ENCODE results near the gene FARP2.
"Not testable (repeated sequence)": the region's sequence is repeated elsewhere in the genome, so short reads cannot be mapped to it uniquely, and the experiment has no call there.

Gene FARP2

GRCh38 chr2:241413501-241413900 is 57.4 kb downstream of the FARP2 start:
- not testable (repeated sequence) for DNase-seq

DNA sequence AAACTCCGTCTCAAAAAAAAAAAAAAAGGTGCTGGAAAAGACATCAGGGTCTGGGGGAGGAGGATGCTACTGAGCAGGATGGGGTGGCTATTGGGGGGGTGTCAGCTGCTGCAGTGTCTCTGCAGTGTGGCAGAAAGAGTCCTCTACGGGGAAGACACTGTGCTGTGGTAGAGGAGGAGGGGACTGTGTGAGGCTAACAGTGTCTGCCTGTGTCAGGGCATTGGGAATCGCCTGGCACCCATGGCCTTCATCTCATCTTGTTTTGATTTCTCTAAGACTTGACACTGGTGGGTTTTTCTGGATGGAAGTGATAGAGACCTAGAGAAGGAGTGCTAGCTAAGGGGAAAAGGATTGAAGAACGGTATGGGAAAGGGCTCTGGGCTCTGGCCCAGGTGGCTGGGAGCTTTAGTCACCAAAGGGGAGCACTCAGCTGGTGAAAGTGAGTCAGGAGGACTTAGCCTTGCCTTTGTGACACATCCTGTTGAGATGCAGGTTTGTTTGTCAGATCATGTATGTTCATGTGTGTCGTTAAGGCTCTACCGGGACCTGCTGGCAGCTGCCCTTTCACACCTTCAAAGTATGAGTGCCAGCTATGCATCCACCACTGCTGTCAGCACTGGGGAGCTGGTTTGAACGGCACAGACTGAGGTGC is 58.0 kb downstream of the FARP2 start:
- DNase-seq, result no peak

GRCh38 chr2:241415196-241415595 is 59.1 kb downstream of the FARP2 start:
- no peak for DNase-seq

DNA sequence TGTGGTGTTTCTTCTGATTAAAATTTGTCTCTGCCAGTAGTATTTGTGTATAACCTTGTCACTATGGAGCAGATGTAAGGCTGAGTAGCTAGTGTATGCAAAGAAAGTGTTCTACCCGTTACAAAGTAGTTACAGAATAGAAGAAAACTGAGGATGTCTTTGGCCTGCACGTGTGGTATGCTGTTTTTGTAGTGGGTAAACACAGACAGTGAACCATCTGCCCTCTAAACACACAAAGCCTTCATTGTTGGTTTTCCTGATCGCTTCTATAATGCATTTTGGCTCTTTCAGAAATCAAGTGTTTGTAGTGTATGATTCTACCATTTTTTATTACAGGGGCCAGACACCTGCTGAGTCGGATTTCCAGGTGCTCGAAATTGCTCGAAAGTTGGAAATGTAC is 61.5 kb downstream of the FARP2 start:
- DNase-seq, result no peak

GRCh38 chr2:241421330-241421729 is 65.2 kb downstream of the FARP2 start:
- no peak for DNase-seq

- not testable (repeated sequence) for DNase-seq
Observed at GRCh38 chr2:241421942-241422341, 65.9 kb downstream of the FARP2 start.

DNA sequence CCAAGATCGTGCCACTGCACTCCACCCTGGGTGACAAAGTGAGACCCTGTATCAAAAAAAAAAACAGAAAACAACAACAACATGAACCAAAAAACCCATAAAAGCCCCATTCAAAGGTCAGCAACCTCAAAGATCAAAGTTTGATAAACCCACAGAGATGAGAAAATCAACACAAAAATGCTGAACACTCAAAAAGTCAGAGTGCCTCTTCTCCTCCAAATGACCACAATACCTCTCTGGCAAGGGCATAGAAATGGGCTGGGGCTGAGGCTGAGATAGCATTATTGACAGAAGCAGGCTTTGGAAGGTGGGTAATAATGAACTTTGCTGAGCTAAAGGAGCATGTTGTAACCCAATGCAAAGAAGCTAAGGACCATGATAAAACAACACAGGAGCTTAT is 66.3 kb downstream of the FARP2 start:
- DNase-seq, result no peak

GRCh38 chr2:241423489-241423888 is 67.4 kb downstream of the FARP2 start:
- DNase-seq, result not testable (repeated sequence)

GRCh38 chr2:241425368-241425767 is 69.3 kb downstream of the FARP2 start:
- DNase-seq, result no peak

- DNase-seq, result no peak
Observed at GRCh38 chr2:241430178-241430577, 74.1 kb downstream of the FARP2 start.

- DNase-seq, result no peak
Observed at GRCh38 chr2:241432824-241433448, 76.9 kb downstream of the FARP2 start.

DNA sequence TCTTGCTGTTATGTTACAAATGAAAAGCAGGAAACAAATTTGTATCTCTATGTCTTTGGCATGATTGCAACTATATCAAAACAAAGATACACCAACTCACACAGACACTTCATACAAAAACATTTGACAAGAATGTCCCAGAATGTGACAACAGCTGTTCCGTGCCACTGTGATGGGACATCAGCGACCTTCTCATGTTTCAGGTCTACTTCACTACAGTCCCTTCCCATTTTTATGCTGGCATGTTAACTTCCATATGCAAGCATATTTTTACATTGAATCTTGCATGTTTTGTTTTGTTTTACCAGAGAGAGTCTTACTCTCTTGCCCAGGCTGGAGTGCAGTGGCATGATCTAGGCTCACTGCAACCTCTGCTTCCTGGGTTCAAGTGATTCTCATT is 81.1 kb downstream of the FARP2 start:
- no peak for DNase-seq

DNA sequence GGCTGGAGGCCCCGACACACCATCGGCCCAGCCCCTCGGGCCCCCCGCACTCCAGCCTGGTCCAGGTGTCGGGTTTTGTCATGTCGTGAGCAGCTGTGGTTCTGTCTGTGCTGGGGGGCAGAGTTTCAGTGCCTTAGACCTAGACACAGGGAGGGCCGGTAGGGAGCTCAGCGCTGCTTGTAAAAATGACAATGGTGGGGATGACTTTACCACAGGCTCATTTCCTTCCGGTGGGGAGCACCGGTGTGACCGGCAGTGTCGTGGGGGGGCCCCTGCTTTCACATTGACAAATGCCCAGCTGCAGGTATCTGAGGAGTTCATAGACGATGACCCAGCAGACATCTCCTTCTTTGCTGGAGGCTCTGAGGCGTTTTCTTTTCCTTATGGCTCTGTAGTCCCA is 85.4 kb downstream of the FARP2 start:
- no peak for DNase-seq

GRCh38 chr2:241443486-241444223 is 87.6 kb downstream of the FARP2 start:
- peak; percentile 96 for DNase-seq

DNA sequence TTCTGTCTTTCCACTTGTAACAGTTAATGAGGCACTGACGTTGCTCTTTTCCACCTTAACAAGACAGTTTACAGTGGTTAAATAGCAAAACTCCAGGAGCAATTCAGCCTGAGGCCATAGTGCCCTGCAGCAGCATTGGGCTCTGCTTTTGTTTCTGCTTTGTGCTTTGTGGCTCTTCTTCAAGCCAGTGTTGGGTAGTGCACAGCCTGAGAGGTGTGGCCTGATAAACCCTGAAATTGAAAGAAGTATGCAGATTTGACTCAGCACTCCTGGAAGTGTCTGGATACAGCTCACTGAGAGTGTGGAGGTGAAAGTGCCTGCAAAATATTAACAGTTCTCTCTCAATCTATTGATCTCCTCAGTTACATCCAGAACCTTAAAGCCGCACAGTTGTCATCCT is 89.3 kb downstream of the FARP2 start:
- peak; percentile 81 for DNase-seq

DNA sequence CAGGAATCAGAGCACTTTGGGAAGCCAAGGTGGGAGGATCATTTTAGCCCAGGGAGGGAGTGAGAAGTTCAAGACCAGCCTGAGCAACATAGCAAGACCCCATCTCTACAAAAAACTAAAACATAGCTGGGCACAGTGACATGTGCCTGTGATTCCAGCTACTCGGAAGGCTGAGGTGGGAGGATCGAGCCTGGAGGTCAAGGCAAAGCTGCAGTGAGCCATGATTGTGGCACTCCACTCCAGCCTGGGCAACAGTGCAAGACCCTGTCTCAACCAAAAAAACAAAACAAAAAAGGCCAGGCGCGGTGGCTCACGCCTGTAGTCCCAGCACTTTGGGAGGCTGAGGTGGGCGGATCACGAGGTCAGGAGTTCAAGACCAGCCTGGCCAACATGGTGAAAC is 94.0 kb downstream of the FARP2 start:
- DNase-seq, result not testable (repeated sequence)

GRCh38 chr2:241451840-241452506 is 95.9 kb downstream of the FARP2 start:
- DNase-seq, result no peak

DNA sequence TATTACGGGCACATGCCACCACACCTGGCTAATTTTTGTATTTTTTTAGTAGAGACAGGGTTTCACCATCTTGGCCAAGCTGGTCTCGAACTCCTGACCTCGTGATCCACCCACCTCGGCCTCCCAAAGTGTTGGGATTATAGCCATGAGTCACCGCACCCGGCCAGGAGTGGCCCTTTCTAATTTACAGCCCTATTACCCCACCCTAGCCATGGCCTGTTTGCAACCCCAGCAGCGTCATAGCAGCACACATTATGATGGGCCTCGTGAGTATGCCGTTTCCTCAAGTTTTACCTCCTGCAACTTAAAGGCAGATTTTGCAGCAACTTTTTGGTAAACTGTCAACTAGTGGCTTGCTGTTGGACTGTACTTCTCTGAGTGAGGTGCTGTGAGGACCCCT is 97.8 kb downstream of the FARP2 start:
- not testable (repeated sequence) for DNase-seq

- no peak for DNase-seq
Observed at GRCh38 chr2:241454837-241455485, 98.9 kb downstream of the FARP2 start.

DNA sequence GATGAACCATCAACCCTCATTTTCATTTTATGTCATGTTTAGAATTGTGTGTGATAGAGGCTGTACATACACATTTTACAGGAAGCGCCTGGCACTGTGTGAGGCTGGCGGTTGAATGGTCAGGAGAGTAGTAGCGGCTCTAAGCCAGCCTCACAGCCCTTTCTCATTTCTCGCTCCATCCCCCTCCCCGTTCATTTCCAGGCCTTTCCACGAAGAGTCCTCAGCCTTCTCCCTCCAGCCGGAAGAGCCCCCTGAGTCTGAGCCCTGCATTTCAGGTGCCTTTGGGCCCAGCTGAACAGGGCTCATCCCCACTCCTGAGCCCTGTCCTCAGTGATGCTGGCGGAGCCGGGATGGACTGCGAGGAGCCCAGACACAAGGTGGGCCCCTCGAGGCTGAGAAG is 100.5 kb downstream of the FARP2 start:
- no peak for DNase-seq

DNA sequence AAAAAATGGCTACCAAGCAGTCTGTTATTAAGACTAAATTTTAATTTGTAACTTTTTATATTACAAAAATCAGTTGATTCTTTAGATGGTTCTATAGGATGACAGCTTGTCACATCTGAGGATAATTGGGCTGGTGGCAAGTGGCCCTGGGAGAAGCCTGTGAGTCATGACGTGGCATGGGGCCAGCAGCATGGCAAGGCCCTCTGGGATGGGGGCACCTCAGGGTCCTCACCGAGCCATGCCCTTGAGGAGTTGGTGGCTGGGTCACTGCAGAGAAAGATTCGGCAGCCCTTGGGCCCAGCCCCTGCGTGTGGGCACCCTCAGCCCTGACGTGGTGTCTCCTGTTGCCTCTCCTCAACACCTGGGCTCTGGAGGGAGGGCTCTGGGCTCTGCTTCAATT is 102.6 kb downstream of the FARP2 start:
- DNase-seq, result no peak

GRCh38 chr2:241459520-241459919 is 103.4 kb downstream of the FARP2 start:
- DNase-seq, result no peak

- no peak for DNase-seq
Observed at GRCh38 chr2:241460631-241461030, 104.5 kb downstream of the FARP2 start.

All from activated CD4-positive, alpha-beta T cell treated with anti-CD3 and anti-CD28 coated beads, Interleukin-10, Interleukin-2, amounts not matched to agents 100 ng/mL and 50 ng/mL, durations not matched to agents 16 hours and 8 hours (primary cell).